Measurements from ENCODE around the gene FBXO2.

- TF ChIP-seq TAF1 (IDR thresholded peaks at IDR 0.05; ENCODE audit: low read depth) (no peak), CREB1 (IDR thresholded peaks at IDR 0.05; ENCODE audit: low read depth) (no peak), EP300 (IDR thresholded peaks at IDR 0.05; ENCODE audit: borderline replicate concordance) (no peak), USF1 (IDR thresholded peaks at IDR 0.05) (no peak), MAX (IDR thresholded peaks at IDR 0.05) (no peak), REST (IDR thresholded peaks at IDR 0.05; ENCODE audit: low read depth) (no peak), CEBPB (IDR thresholded peaks at IDR 0.05) (no peak), RAD21 (IDR thresholded peaks at IDR 0.05; ENCODE audit: low read depth) (no peak), YY1 (IDR thresholded peaks at IDR 0.05; ENCODE audit: low read depth) (no peak), TCF12 (IDR thresholded peaks at IDR 0.05; ENCODE audit: low read depth) (no peak)
Measured at GRCh38 chr1:11616766-11617165, 37.5 kb downstream of the FBXO2 start.
